SK-N-SH treated with all-trans-retinoic acid at 6 μM for 48 hours (cell line): ENCODE measurements around the gene TMEM200A.

Experiments used
- ATAC-seq: fragments of 200-7000 bp; cut with Tn5 transposase; 3 replicates; pipeline ENCODE4 v1.9.1; 2020; ENCODE audit warnings: mild to moderate bottlenecking, moderate library complexity
- ARNTL ChIP-seq: fragments of 450-650 bp; formaldehyde crosslinking; IDR thresholded peaks from 2 replicates; pipeline ENCODE4 v1.5.0; 2020; ENCODE audit warnings: low read depth, mild to moderate bottlenecking, moderate library complexity, borderline replicate concordance
- BACH2 ChIP-seq: fragments of 250-450 bp; sonication (Bioruptor Pico); IDR thresholded peaks from 2 replicates; pipeline ENCODE4 v1.9.0; 2021; ENCODE audit warnings: mild to moderate bottlenecking, borderline replicate concordance
- CSDC2 ChIP-seq: fragments of 250-450 bp; sonication (Bioruptor Pico); IDR thresholded peaks from 2 replicates; pipeline ENCODE4 v1.5.0; 2020; ENCODE audit warnings: mild to moderate bottlenecking, moderate library complexity
- GLIS3 ChIP-seq: fragments of 250-450 bp; sonication (Bioruptor Pico); IDR thresholded peaks from 2 replicates; pipeline ENCODE4 v1.5.0; 2020; ENCODE audit warnings: mild to moderate bottlenecking, moderate library complexity
- ISL1 ChIP-seq: fragments of 250-450 bp; sonication (Bioruptor Pico); IDR thresholded peaks from 2 replicates; pipeline ENCODE4 v2.1.2; 2022; ENCODE audit warnings: mild to moderate bottlenecking, moderate library complexity
- OSR1 ChIP-seq: fragments of 250-450 bp; sonication (Bioruptor Pico); IDR thresholded peaks from 2 replicates; pipeline ENCODE4 v1.8.0; 2022; ENCODE audit warnings: moderate library complexity, mild to moderate bottlenecking, inconsistent platforms
- PPARA ChIP-seq: fragments of 250-450 bp; sonication (Bioruptor Pico); IDR thresholded peaks from 2 replicates; pipeline ENCODE4 v1.5.0; 2020; ENCODE audit warnings: mild to moderate bottlenecking, borderline replicate concordance
- RARB ChIP-seq: fragments of 250-450 bp; sonication (Bioruptor Pico); IDR thresholded peaks from 2 replicates; pipeline ENCODE4 v1.8.0; 2021; ENCODE audit warnings: mild to moderate bottlenecking, moderate library complexity
- SNAI2 ChIP-seq: fragments of 250-450 bp; sonication (Bioruptor Pico); IDR thresholded peaks from 2 replicates; pipeline ENCODE4 v1.5.0; 2020; ENCODE audit warnings: mild to moderate bottlenecking, moderate library complexity
- TCF4 ChIP-seq: fragments of 250-450 bp; sonication (Bioruptor Pico); IDR thresholded peaks from 2 replicates; pipeline ENCODE4 v1.8.0; 2021; ENCODE audit warnings: mild to moderate bottlenecking, moderate library complexity, borderline replicate concordance
- TOX ChIP-seq: fragments of 250-450 bp; sonication (Bioruptor Pico); IDR thresholded peaks from 2 replicates; pipeline ENCODE4 v1.8.0; 2021; ENCODE audit warnings: mild to moderate bottlenecking, moderate library complexity, borderline replicate concordance
- ZC3H10 ChIP-seq: fragments of 250-450 bp; sonication (Bioruptor Pico); IDR thresholded peaks from 2 replicates; pipeline ENCODE4 v1.5.1; 2021; ENCODE audit warnings: mild to moderate bottlenecking, moderate library complexity
- ZFP3 ChIP-seq: fragments of 250-450 bp; sonication (Bioruptor Pico); IDR thresholded peaks from 2 replicates; pipeline ENCODE4 v1.5.0; 2020; ENCODE audit warnings: mild to moderate bottlenecking, moderate library complexity
- ZFP30 ChIP-seq: fragments of 450-650 bp; formaldehyde crosslinking; IDR thresholded peaks from 2 replicates; pipeline ENCODE4 v1.5.0; 2022; ENCODE audit warnings: mild to moderate bottlenecking, moderate library complexity
- ZNF565 ChIP-seq: fragments of 450-650 bp; formaldehyde crosslinking; conservative IDR thresholded peaks from 2 replicates; pipeline ENCODE4 v1.5.0; 2020; ENCODE audit warnings: low read depth, mild to moderate bottlenecking, moderate library complexity
- ZNF70 ChIP-seq: fragments of 450-650 bp; formaldehyde crosslinking; IDR thresholded peaks from 2 replicates; pipeline ENCODE4 v1.5.0; 2020; ENCODE audit warnings: mild to moderate bottlenecking, moderate library complexity
- ZNF8 ChIP-seq: fragments of 450-650 bp; formaldehyde crosslinking; IDR thresholded peaks from 2 replicates; pipeline ENCODE4 v1.5.0; 2020; ENCODE audit warnings: mild to moderate bottlenecking, moderate library complexity
- TF ChIP-seq, protein P1 (sequence below): fragments of 250-450 bp; sonication (Bioruptor Pico); IDR thresholded peaks from 2 replicates; pipeline ENCODE4 v1.5.1; 2020; ENCODE audit warnings: low read depth, mild to moderate bottlenecking, moderate library complexity
- TF ChIP-seq, protein P2 (sequence below): fragments of 250-450 bp; sonication (Bioruptor Pico); IDR thresholded peaks from 2 replicates; pipeline ENCODE4 v1.8.0; 2020; ENCODE audit warnings: mild to moderate bottlenecking, moderate library complexity, borderline replicate concordance
- TF ChIP-seq, protein P3 (sequence below): fragments of 250-450 bp; sonication (Bioruptor Pico); IDR thresholded peaks from 2 replicates; pipeline ENCODE4 v1.5.1; 2021; ENCODE audit warnings: mild to moderate bottlenecking, moderate library complexity
- TF ChIP-seq, protein P4 (sequence below): fragments of 250-450 bp; sonication (Bioruptor Pico); IDR thresholded peaks from 2 replicates; pipeline ENCODE4 v1.5.0; 2020; ENCODE audit warnings: mild to moderate bottlenecking, moderate library complexity
- TF ChIP-seq, protein P5 (sequence below): fragments of 250-450 bp; sonication (Bioruptor Pico); IDR thresholded peaks from 2 replicates; pipeline ENCODE4 v1.8.0; 2021; ENCODE audit warnings: low read depth, mild to moderate bottlenecking, moderate library complexity, borderline replicate concordance

The TMEM200A gene

DNA sequence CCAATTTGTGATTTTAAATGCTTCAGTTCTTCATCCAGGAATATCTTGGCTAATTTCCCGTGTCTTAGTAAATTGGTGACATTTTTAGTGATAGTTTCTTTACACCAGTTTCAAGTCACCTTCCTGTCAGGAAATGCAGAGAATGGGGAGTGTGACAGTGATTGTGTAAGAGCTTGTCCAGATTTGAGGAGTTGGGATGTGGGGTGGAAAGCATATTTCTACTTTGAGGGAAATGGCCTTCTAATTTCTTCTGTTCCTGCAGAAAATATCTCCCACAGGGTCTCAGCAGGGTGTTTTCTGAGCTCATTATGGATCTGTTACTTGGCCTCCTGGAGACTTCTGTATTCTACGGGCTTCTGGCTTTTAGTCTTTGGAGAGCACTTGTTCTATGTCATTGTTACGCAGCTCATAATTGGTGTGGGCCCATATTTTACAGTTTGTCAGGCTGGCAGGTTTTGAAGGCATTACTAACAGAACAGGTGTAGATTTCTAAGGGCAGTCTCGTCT is 65.6 kb downstream of the TMEM200A start:
- TF ChIP-seq RARB (CRISPR knock-in tag), result no peak
- TF ChIP-seq, protein P1, sequence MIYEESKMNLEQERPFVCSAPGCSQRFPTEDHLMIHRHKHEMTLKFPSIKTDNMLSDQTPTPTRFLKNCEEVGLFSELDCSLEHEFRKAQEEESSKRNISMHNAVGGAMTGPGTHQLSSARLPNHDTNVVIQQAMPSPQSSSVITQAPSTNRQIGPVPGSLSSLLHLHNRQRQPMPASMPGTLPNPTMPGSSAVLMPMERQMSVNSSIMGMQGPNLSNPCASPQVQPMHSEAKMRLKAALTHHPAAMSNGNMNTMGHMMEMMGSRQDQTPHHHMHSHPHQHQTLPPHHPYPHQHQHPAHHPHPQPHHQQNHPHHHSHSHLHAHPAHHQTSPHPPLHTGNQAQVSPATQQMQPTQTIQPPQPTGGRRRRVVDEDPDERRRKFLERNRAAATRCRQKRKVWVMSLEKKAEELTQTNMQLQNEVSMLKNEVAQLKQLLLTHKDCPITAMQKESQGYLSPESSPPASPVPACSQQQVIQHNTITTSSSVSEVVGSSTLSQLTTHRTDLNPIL (CRISPR knock-in tag), result no peak
- TF ChIP-seq GLIS3 (CRISPR knock-in tag), result no peak
- TF ChIP-seq ZC3H10 (CRISPR knock-in tag), result no peak
- no peak for TF ChIP-seq CSDC2
- TF ChIP-seq TCF4 (CRISPR knock-in tag), result no peak
- no peak for TF ChIP-seq TOX
- TF ChIP-seq ZNF70 (CRISPR knock-in tag), result no peak
- no peak for TF ChIP-seq BACH2 (CRISPR knock-in tag)
- TF ChIP-seq OSR1, result no peak
- no peak for TF ChIP-seq ZFP3
- ATAC-seq, result no peak

DNA sequence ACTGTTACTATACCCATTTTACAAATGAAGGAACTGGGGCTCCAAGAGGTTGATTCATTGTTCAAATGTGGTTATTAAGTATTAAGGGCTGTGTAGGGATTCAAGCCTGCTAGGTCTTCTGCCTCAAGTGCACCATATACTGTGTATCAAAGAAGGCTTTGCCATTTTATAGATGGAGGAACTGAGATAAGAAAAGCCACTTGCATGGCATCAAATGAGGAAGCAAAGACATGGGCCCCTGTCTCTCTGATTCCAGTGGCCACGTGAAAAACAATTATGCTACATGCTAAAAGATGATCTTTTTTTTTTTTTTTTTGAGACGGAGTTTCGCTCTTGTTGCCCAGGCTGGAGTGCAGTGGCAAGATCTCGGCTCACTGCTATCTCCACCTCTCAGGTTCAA is 67.0 kb downstream of the TMEM200A start:
- no peak for ATAC-seq
- TF ChIP-seq ARNTL (CRISPR knock-in tag) (no peak), ZC3H10 (CRISPR knock-in tag) (no peak), ZFP30 (CRISPR knock-in tag) (no peak), BACH2 (CRISPR knock-in tag) (no peak), ZNF8 (CRISPR knock-in tag) (no peak), OSR1 (no peak), ZFP3 (no peak), TOX (no peak), SNAI2 (CRISPR knock-in tag) (no peak), ZNF565 (CRISPR knock-in tag) (no peak), GLIS3 (CRISPR knock-in tag) (no peak), CSDC2 (no peak), ISL1 (CRISPR knock-in tag) (no peak), PPARA (no peak), TCF4 (CRISPR knock-in tag) (no peak)
- TF ChIP-seq, protein P2, sequence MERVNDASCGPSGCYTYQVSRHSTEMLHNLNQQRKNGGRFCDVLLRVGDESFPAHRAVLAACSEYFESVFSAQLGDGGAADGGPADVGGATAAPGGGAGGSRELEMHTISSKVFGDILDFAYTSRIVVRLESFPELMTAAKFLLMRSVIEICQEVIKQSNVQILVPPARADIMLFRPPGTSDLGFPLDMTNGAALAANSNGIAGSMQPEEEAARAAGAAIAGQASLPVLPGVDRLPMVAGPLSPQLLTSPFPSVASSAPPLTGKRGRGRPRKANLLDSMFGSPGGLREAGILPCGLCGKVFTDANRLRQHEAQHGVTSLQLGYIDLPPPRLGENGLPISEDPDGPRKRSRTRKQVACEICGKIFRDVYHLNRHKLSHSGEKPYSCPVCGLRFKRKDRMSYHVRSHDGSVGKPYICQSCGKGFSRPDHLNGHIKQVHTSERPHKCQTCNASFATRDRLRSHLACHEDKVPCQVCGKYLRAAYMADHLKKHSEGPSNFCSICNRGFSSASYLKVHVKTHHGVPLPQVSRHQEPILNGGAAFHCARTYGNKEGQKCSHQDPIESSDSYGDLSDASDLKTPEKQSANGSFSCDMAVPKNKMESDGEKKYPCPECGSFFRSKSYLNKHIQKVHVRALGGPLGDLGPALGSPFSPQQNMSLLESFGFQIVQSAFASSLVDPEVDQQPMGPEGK (CRISPR knock-in tag), result no peak
- TF ChIP-seq, protein P1 (CRISPR knock-in tag), result no peak
- TF ChIP-seq, protein P3, sequence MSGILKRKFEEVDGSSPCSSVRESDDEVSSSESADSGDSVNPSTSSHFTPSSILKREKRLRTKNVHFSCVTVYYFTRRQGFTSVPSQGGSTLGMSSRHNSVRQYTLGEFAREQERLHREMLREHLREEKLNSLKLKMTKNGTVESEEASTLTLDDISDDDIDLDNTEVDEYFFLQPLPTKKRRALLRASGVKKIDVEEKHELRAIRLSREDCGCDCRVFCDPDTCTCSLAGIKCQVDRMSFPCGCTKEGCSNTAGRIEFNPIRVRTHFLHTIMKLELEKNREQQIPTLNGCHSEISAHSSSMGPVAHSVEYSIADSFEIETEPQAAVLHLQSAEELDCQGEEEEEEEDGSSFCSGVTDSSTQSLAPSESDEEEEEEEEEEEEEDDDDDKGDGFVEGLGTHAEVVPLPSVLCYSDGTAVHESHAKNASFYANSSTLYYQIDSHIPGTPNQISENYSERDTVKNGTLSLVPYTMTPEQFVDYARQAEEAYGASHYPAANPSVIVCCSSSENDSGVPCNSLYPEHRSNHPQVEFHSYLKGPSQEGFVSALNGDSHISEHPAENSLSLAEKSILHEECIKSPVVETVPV, result no peak
- TF ChIP-seq, protein P4, sequence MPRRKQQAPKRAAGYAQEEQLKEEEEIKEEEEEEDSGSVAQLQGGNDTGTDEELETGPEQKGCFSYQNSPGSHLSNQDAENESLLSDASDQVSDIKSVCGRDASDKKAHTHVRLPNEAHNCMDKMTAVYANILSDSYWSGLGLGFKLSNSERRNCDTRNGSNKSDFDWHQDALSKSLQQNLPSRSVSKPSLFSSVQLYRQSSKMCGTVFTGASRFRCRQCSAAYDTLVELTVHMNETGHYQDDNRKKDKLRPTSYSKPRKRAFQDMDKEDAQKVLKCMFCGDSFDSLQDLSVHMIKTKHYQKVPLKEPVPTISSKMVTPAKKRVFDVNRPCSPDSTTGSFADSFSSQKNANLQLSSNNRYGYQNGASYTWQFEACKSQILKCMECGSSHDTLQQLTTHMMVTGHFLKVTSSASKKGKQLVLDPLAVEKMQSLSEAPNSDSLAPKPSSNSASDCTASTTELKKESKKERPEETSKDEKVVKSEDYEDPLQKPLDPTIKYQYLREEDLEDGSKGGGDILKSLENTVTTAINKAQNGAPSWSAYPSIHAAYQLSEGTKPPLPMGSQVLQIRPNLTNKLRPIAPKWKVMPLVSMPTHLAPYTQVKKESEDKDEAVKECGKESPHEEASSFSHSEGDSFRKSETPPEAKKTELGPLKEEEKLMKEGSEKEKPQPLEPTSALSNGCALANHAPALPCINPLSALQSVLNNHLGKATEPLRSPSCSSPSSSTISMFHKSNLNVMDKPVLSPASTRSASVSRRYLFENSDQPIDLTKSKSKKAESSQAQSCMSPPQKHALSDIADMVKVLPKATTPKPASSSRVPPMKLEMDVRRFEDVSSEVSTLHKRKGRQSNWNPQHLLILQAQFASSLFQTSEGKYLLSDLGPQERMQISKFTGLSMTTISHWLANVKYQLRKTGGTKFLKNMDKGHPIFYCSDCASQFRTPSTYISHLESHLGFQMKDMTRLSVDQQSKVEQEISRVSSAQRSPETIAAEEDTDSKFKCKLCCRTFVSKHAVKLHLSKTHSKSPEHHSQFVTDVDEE (CRISPR knock-in tag), result no peak

DNA sequence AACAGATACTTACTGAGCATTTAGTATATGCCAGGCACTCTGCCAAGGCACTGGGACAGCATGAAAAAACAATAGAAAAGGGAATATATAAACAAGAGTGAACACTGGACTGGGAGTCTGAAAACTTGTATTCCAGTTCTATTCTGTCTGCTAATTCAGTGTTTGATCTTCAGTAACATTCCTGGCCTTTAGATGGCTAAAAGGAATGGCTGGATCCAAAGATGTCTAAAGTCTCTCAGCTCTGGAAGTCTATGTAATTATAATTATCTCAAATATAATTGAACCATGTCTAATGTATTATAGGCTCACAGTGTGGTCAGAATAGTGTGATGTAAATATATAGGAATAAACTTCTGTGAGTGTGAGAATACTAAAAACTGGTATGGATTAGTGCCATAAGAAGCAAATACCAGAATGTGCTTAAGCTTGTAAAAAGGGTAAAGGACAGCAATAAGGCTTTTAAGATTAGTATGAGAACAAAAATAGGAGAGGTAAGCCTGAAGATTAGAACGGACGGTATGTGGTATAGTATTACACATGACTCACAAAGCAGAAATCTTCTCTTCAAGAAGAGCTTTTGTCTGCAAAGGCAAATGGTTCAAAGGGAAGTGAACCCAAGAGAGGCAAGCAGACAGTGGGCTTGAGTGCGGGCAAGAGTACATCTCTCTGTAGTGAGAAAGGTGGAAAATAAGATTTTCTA is 68.5 kb downstream of the TMEM200A start:
- peak; percentile 95 for ATAC-seq
- TF ChIP-seq, protein P4 (CRISPR knock-in tag), result no peak
- TF ChIP-seq BACH2 (CRISPR knock-in tag) (no peak), PPARA (no peak), ZC3H10 (CRISPR knock-in tag) (no peak), CSDC2 (no peak)
- TF ChIP-seq, protein P5, sequence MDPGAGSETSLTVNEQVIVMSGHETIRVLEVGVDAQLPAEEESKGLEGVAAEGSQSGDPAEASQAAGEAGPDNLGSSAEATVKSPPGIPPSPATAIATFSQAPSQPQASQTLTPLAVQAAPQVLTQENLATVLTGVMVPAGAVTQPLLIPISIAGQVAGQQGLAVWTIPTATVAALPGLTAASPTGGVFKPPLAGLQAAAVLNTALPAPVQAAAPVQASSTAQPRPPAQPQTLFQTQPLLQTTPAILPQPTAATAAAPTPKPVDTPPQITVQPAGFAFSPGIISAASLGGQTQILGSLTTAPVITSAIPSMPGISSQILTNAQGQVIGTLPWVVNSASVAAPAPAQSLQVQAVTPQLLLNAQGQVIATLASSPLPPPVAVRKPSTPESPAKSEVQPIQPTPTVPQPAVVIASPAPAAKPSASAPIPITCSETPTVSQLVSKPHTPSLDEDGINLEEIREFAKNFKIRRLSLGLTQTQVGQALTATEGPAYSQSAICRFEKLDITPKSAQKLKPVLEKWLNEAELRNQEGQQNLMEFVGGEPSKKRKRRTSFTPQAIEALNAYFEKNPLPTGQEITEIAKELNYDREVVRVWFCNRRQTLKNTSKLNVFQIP (CRISPR knock-in tag), result no peak
- TF ChIP-seq, protein P3, result no peak
